Fibroblast of villous mesenchyme (primary cell): Measurements from ENCODE around the gene LRRC4C. TPM values are rescaled to one million over a fixed set of nuclear protein-coding genes. Genes with fewer than 3 reads are reported as not detected.

Experiments
- DNase-seq: peaks from one replicate; pipeline ENCODE4 v3.0.0-alpha.2; 2010; ENCODE audit warnings: low read depth
- H3K4me3 ChIP-seq: 2 replicates; pipeline ENCODE4 v1.5.1; 2011; ENCODE audit warnings: low read depth, mild to moderate bottlenecking, low read length
- CTCF ChIP-seq: IDR thresholded peaks from 2 replicates; pipeline ENCODE4 v1.5.1; 2012; ENCODE audit warnings: low read depth, mild to moderate bottlenecking, low read length; ENCODE audit not compliant: insufficient read depth
- total RNA-seq: library from RNA; depleted of rRNA; stranded (reverse); fragments of >200 nt; gene quantifications from 2 replicates; pipeline ENCODE4 v1.2.3, GENCODE V29; 2012

LRRC4C gene
- total RNA-seq, 1 donor, result under 0.01 TPM

GRCh38 chr11:41346042-41346441 lies 113.4 kb downstream of the LRRC4C start:
- no peak for TF ChIP-seq CTCF
- DNase-seq, result no peak
- no peak overlapping the region for H3K4me3 ChIP-seq

GRCh38 chr11:41334007-41334933 lies 125.2 kb downstream of the LRRC4C start:
- no peak for DNase-seq
- no peak overlapping the region for H3K4me3 ChIP-seq
- TF ChIP-seq CTCF, result no peak

- no peak for DNase-seq
- TF ChIP-seq CTCF, result no peak
- no peak overlapping the region for H3K4me3 ChIP-seq
Observed at GRCh38 chr11:41333357-41333756, 126.1 kb downstream of the LRRC4C start.

DNA sequence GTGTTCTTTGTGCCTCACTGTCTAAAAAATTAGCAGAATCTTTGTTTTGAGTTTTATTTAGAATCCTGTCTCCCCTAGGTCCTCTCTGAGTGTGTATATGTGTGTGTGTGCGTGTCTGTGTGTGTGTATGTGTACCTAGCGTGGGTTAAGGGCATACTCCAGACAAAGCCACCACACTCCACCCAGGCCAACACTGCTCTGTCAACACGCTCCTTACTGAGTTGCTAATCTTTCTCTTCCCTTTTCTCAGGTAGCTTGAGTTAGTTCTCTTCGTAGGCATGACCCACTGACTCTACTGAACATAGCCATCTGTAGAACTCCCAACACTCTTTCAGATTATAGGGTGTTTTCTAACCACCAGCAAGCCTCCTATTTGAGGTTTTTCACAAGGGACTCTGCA lies 131.1 kb downstream of the LRRC4C start:
- no peak for DNase-seq
- H3K4me3 ChIP-seq, result no peak overlapping the region
- TF ChIP-seq CTCF, result no peak

GRCh38 chr11:41323446-41323845 lies 136.0 kb downstream of the LRRC4C start:
- TF ChIP-seq CTCF, result no peak
- DNase-seq, result no peak
- no peak overlapping the region for H3K4me3 ChIP-seq

DNA sequence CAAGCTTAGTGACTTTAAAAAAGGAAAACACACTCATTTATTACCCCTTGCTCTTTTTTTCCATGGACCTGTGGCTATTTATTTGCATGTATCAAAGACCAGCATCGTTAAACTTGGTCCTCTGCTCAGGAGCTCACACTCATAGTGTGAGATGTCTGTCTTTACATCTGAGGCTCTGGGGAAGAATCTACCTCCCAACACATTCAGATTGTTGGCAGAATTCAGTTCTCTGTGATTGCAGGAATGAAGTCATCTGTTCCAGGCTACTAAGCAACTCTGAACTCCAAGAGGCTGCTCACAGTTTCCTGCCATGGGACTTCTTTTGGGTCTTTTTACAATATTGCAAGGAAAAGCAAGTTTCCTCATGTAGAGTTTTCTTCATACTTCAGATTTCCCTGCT lies 138.8 kb downstream of the LRRC4C start:
- no peak overlapping the region for H3K4me3 ChIP-seq
- DNase-seq, result no peak
- no peak for TF ChIP-seq CTCF
